OCI-LY1 (cell line): ENCODE measurements around the gene QRFP.

ENCODE experiments used
- H2AFZ ChIP-seq: fragments of 200-600 bp; sonication (generic), shearing (Covaris generic); 2 replicates; pipeline ENCODE4 v1.6.0; 2014; ENCODE audit warnings: antibody characterized with exemption, mild to moderate bottlenecking, low read length
- H3F3A ChIP-seq: fragments of 200-600 bp; sonication (generic), shearing (Covaris generic); 2 replicates; pipeline ENCODE4 v1.6.0; 2014; ENCODE audit warnings: mild to moderate bottlenecking, antibody characterized with exemption, low read length, moderate library complexity; ENCODE audit not compliant: insufficient read depth
- H3K27ac ChIP-seq: fragments of 200-600 bp; sonication (generic); 2 replicates; pipeline ENCODE4 v1.5.1; 2014; ENCODE audit warnings: low read length, mixed run types, mild to moderate bottlenecking, low read depth; ENCODE audit not compliant: poor library complexity, severe bottlenecking
- H3K27me3 ChIP-seq: fragments of 200-600 bp; sonication (generic); 2 replicates; pipeline ENCODE4 v1.6.0; 2014; ENCODE audit warnings: antibody characterized with exemption, mild to moderate bottlenecking, low read length, moderate library complexity; ENCODE audit not compliant: insufficient read depth
- H3K36me3 ChIP-seq: fragments of 200-600 bp; sonication (generic); 2 replicates; pipeline ENCODE4 v1.6.1; 2014; ENCODE audit warnings: mild to moderate bottlenecking, antibody characterized with exemption, low read length, moderate library complexity, mixed read lengths; ENCODE audit not compliant: insufficient read depth
- H3K4me1 ChIP-seq: fragments of 200-600 bp; sonication (generic); 2 replicates; pipeline ENCODE4 v1.5.1; 2014; ENCODE audit warnings: mild to moderate bottlenecking, low read length, moderate library complexity; ENCODE audit not compliant: insufficient read depth, severe bottlenecking
- H3K4me2 ChIP-seq: fragments of 200-600 bp; sonication (generic), shearing (Covaris generic); 2 replicates; pipeline ENCODE4 v1.6.1; 2014; ENCODE audit warnings: low read length
- H3K4me3 ChIP-seq: fragments of 200-600 bp; sonication (generic); 2 replicates; pipeline ENCODE4 v1.5.1; 2014; ENCODE audit warnings: low read length, low read depth, mild to moderate bottlenecking, mixed read lengths; ENCODE audit not compliant: poor library complexity, severe bottlenecking
- H3K79me2 ChIP-seq: fragments of 200-600 bp; shearing (Covaris generic); 2 replicates; pipeline ENCODE4 v1.6.1; 2016; ENCODE audit warnings: mixed run types, low read length, mixed read lengths; ENCODE audit not compliant: insufficient read depth
- H3K9ac ChIP-seq: fragments of 200-600 bp; sonication (generic), shearing (Covaris generic); 2 replicates; pipeline ENCODE4 v1.6.1; 2014; ENCODE audit warnings: mild to moderate bottlenecking, low read length, mixed read lengths
- H3K9me2 ChIP-seq: fragments of 200-600 bp; sonication (generic), shearing (Covaris generic); 2 replicates; pipeline ENCODE4 v1.6.1; 2014; ENCODE audit warnings: low read depth, mild to moderate bottlenecking, low read length, mixed read lengths
- H3K9me3 ChIP-seq: fragments of 200-600 bp; shearing (Covaris generic); 2 replicates; pipeline ENCODE4 v1.6.1; 2014; ENCODE audit warnings: low read length, mixed read lengths
- H4K20me1 ChIP-seq: fragments of 200-600 bp; sonication (generic), shearing (Covaris generic); 2 replicates; pipeline ENCODE4 v1.6.0; 2016; ENCODE audit warnings: mild to moderate bottlenecking, low read length; ENCODE audit not compliant: insufficient read depth
- EZH2 ChIP-seq: fragments of 200-600 bp; sonication (generic), shearing (Covaris generic); IDR thresholded peaks from 2 replicates; pipeline ENCODE4 v1.8.0; 2017; ENCODE audit warnings: borderline replicate concordance, mixed run types, mild to moderate bottlenecking, antibody characterized with exemption, low read length, moderate library complexity, mixed read lengths
- TF ChIP-seq, protein P1 (sequence below): fragments of 200-600 bp; sonication (generic), shearing (Covaris generic); IDR thresholded peaks from 2 replicates; pipeline ENCODE4 v1.5.1; 2017; ENCODE audit warnings: mild to moderate bottlenecking, antibody characterized with exemption, low read length, moderate library complexity, mixed read lengths

Gene QRFP

GRCh38 chr9:130942084-130942483 is 45.5 kb upstream of the QRFP start:
- Histone ChIP-seq H2AFZ (no peak overlapping the region), H3K9me3 (no peaks in the 10 kb centered on the region), H4K20me1 (no peaks in the 10 kb centered on the region), H3K4me3 (no peak overlapping the region), H3K9ac (no peak overlapping the region), H3K36me3 (no peaks in the 10 kb centered on the region), H3F3A (no peaks in the 10 kb centered on the region), H3K27ac (no peak overlapping the region), H3K27me3 (no peaks in the 10 kb centered on the region; the same call in 1 of the 2 replicates), H3K9me2 (no peaks in the 10 kb centered on the region), H3K4me2 (no peak overlapping the region), H3K79me2 (no peaks in the 10 kb centered on the region), H3K4me1 (no peaks in the 10 kb centered on the region)
- no peak for TF ChIP-seq EZH2
- TF ChIP-seq, protein P1, sequence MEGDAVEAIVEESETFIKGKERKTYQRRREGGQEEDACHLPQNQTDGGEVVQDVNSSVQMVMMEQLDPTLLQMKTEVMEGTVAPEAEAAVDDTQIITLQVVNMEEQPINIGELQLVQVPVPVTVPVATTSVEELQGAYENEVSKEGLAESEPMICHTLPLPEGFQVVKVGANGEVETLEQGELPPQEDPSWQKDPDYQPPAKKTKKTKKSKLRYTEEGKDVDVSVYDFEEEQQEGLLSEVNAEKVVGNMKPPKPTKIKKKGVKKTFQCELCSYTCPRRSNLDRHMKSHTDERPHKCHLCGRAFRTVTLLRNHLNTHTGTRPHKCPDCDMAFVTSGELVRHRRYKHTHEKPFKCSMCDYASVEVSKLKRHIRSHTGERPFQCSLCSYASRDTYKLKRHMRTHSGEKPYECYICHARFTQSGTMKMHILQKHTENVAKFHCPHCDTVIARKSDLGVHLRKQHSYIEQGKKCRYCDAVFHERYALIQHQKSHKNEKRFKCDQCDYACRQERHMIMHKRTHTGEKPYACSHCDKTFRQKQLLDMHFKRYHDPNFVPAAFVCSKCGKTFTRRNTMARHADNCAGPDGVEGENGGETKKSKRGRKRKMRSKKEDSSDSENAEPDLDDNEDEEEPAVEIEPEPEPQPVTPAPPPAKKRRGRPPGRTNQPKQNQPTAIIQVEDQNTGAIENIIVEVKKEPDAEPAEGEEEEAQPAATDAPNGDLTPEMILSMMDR: no peak

DNA sequence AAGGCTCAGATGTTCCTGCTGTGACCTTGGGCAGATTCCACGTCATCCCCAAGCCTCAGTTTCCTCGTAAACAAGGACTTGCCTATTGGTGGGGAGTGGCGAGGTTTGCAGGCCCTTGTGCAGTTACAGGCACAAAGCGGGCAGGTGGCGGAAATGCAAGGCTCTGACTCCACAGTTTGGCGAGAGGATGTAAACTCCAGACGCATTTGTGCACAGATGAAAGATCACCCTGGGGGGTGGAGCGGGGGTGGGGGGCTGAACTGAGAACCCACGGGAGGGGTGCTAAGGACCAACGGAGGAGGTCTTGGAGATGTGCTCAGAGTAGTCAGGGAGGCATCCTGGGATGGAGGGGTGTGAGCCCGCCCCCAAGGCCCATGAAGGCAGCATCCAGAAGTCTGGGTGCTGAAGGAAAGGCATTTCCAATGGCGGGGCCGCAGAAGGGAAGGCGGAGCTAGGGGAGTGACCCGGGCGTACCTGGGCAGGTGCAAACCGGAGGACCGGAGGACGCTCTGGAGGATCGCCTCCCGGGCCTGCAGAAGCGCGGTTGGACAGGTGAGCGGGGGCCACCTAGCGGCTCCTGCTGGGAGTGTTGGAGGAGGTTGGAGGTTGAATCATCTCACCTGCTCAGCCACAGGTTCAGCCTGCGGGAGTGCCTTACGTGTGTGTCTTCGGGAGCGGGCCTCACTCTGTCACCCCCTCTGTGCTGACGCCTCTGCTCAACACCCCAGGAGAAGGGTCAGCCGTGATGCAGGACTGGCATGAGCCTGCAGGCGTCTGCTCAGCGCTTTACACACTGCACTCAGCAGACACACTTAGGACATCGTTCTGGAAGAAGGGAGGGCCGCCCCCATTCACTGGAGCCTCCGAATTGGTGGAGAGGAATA is 44.3 kb upstream of the QRFP start:
- Histone ChIP-seq H3K4me1 (no peaks in the 10 kb centered on the region), H3K4me2 (no peak overlapping the region), H3K4me3 (no peak overlapping the region), H3K27ac (no peak overlapping the region), H3F3A (no peaks in the 10 kb centered on the region), H4K20me1 (no peaks in the 10 kb centered on the region), H3K9ac (no peak overlapping the region), H3K27me3 (no peaks in the 10 kb centered on the region; the same call in 1 of the 2 replicates), H3K79me2 (no peaks in the 10 kb centered on the region), H3K9me3 (no peaks in the 10 kb centered on the region), H3K36me3 (no peaks in the 10 kb centered on the region), H3K9me2 (no peaks in the 10 kb centered on the region), H2AFZ (no peak overlapping the region)
- TF ChIP-seq EZH2: no peak
- TF ChIP-seq, protein P1: peak; percentile 71

DNA sequence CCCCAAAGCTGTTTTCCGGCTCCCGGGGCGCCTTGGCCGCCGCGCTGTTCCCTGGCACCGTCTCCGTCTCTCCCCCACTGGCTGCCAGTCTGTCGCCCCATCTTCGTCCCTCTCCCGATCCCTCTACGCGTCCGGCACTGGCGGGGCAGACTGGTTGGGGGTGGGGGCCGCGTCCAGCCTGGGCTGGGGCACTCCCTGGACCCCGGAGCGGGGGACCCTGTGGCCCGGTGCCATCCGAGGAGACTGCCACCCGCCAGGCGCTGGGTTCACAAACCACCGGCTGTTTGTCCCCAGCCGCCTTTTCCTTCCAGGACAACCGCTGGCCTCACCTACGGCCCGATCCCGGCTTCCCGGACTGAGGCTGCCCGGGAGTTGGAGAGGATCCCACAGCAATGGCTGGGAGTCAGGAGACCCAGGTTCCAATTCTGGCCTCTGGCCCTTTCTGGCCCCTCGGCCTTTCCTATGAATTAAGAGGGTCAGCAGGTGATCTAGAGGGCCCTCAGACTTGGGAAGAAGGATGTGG is 43.5 kb upstream of the QRFP start:
- Histone ChIP-seq H3K27ac (no peak overlapping the region), H4K20me1 (no peaks in the 10 kb centered on the region), H3K9ac (no peak overlapping the region), H3K36me3 (no peaks in the 10 kb centered on the region), H3K9me2 (no peaks in the 10 kb centered on the region), H3K4me2 (no peak overlapping the region), H3K4me1 (no peaks in the 10 kb centered on the region), H3K79me2 (no peaks in the 10 kb centered on the region), H3F3A (no peaks in the 10 kb centered on the region), H3K27me3 (no peaks in the 10 kb centered on the region; the same call in 1 of the 2 replicates), H3K9me3 (no peaks in the 10 kb centered on the region), H2AFZ (no peak overlapping the region), H3K4me3 (no peak overlapping the region)
- no peak for TF ChIP-seq EZH2
- TF ChIP-seq, protein P1: no peak
